GM12878 (cell line): ENCODE measurements around the gene RAB22A. TPM values are rescaled to one million over a fixed set of nuclear protein-coding genes. Genes with fewer than 3 reads are reported as not detected.

Source experiments
- ATAC-seq: fragments of 200-7000 bp; cut with Tn5 transposase; 3 replicates; pipeline ENCODE4 v1.9.1; 2020; ENCODE audit warnings: mild to moderate bottlenecking, moderate library complexity
- BruUV-seq: library from RNA; stranded (reverse); fragments of 400-500 nt; replicated peaks from 2 replicates; lab custom pipeline; 2021; lab: Mats Ljungman, UMichigan
- CTCF ChIA-PET: fragments of 300-600 bp; sonication (Branson Sonifier 250); formaldehyde crosslinking; extraction: SDS; loops from one replicate; lab custom pipeline; 2021; ENCODE audit warnings: inconsistent platforms; lab: Yijun Ruan, JAX
- POLR2A ChIA-PET: fragments of 350-600 bp; formaldehyde crosslinking; extraction: SDS; loops from one replicate; lab custom pipeline; 2021; ENCODE audit warnings: inconsistent platforms; lab: Charles Lee
- RAD21 ChIA-PET: fragments of 300-600 bp; sonication (Branson Sonifier 250); formaldehyde crosslinking; loops from one replicate; lab custom pipeline; 2023; ENCODE audit warnings: antibody characterized with exemption; ENCODE audit not compliant: unreplicated experiment; lab: Charles Lee
- SMC1A ChIA-PET: fragments of 300-600 bp; sonication (Branson Sonifier 250); formaldehyde crosslinking; loops from one replicate; lab custom pipeline; 2023; ENCODE audit not compliant: unreplicated experiment, uncharacterized antibody; lab: Charles Lee
- DNase-seq: peaks from one replicate; pipeline ENCODE4 v3.0.0-alpha.2; 2011; ENCODE audit warnings: low read depth, low spot score
- FAIRE-seq: peaks from 3 replicates; lab custom pipeline; 2011; peaks lifted over from hg19 to GRCh38; lab: Jason Lieb, UNC
- H2AFZ ChIP-seq: 2 replicates; pipeline ENCODE4 v1.6.0; 2011; ENCODE audit warnings: low read depth, low read length, control low read depth; ENCODE audit not compliant: control insufficient read depth
- H3K27ac ChIP-seq: 2 replicates; pipeline ENCODE4 v1.5.1; 2011; ENCODE audit warnings: control low read depth; ENCODE audit not compliant: control insufficient read depth, insufficient read depth
- H3K27me3 ChIP-seq, 2 experiments: replicated peaks in 1 of 2; 2 replicates each; pipeline versions ENCODE4 v1.6.0 to v1.6.1; 2011; ENCODE audit warnings: low read length in 1 of 2; ENCODE audit not compliant: control insufficient read depth in 2 of 2, insufficient read depth in 2 of 2
- H3K36me3 ChIP-seq, 2 experiments: 2 replicates each; pipeline ENCODE4 v1.5.1; 2011; ENCODE audit warnings: low read length in 1 of 2; ENCODE audit not compliant: control insufficient read depth in 2 of 2, insufficient read depth in 2 of 2
- H3K4me1 ChIP-seq: 2 replicates; pipeline ENCODE4 v1.6.1; 2011; ENCODE audit warnings: mild to moderate bottlenecking, low read length, moderate library complexity, mixed read lengths; ENCODE audit not compliant: control insufficient read depth, insufficient read depth
- H3K4me2 ChIP-seq: 2 replicates; pipeline ENCODE4 v1.6.0; 2011; ENCODE audit warnings: control low read depth; ENCODE audit not compliant: control insufficient read depth, insufficient read depth
- H3K4me3 ChIP-seq: fragments of 200-600 bp; sonication (generic); 2 replicates; pipeline ENCODE4 v1.5.1; 2016
- H3K79me2 ChIP-seq: 2 replicates; pipeline ENCODE4 v1.6.0; 2011; ENCODE audit warnings: low read length; ENCODE audit not compliant: control insufficient read depth, insufficient read depth
- H3K9ac ChIP-seq: 2 replicates; pipeline ENCODE4 v1.8.0; 2011; ENCODE audit warnings: low read length, control low read depth, mixed read lengths; ENCODE audit not compliant: control insufficient read depth, insufficient read depth
- H3K9me3 ChIP-seq: replicated peaks from 3 replicates; pipeline ENCODE4 v1.5.1; 2011; ENCODE audit warnings: mild to moderate bottlenecking, low read length; ENCODE audit not compliant: control insufficient read depth, insufficient read depth
- H4K20me1 ChIP-seq: 2 replicates; pipeline ENCODE4 v1.6.0; 2011; ENCODE audit not compliant: control insufficient read depth, insufficient read depth
- ATF3 ChIP-seq: IDR thresholded peaks from 2 replicates; pipeline ENCODE4 v1.6.1; 2011; ENCODE audit warnings: low read depth, mild to moderate bottlenecking, low read length, moderate library complexity, borderline replicate concordance; ENCODE audit errors: extremely low read depth
- NFXL1 ChIP-seq: fragments of 450-650 bp; IDR thresholded peaks from 2 replicates; pipeline ENCODE4 v1.6.1; 2017; ENCODE audit warnings: antibody characterized with exemption, mild to moderate bottlenecking, borderline replicate concordance
- POLR2AphosphoS2 ChIP-seq: IDR thresholded peaks from 2 replicates; pipeline ENCODE4 v1.6.1; 2011; ENCODE audit warnings: low read depth, mild to moderate bottlenecking, low read length, improper control_type of control experiment, moderate library complexity
- ZBTB33 ChIP-seq: fragments of 450-650 bp; IDR thresholded peaks from 2 replicates; pipeline ENCODE4 v1.6.1; 2017; ENCODE audit warnings: mild to moderate bottlenecking
- ZNF274 ChIP-seq: IDR thresholded peaks from one replicate; pipeline ENCODE4 v1.8.0; 2011; ENCODE audit not compliant: insufficient read length, insufficient read depth
- WGBS: methylation state at CpG from one replicate; pipeline ENCODE4 v1.1.6; 2016; ENCODE audit warnings: low lambda C conversion rate; ENCODE audit not compliant: insufficient replicate concordance, insufficient coverage; ENCODE audit errors: missing lambda C conversion rate; 5-methylcytosine and 5-hydroxymethylcytosine counted together
- in situ Hi-C: fragments of 300-500 bp; cut with MboI; formaldehyde crosslinking; loops from 9 replicates; pipeline ENCODE4 v1.14.3; 2018; ENCODE audit warnings: mixed read lengths
- intact Hi-C: fragments of 100-400 bp; cut with micrococcal nuclease; formaldehyde crosslinking; loops from one replicate; pipeline ENCODE4 v1.14.2; 2022; ENCODE audit not compliant: unreplicated experiment
- polyA plus RNA-seq, 11 experiments: library from polyadenylated mRNA; depleted of rRNA in 4 of 11; unstranded in 6 of 11; stranded (reverse) in 5 of 11; fragments of >200 nt; fragmentation: Nextera tagmentation in 4 of 11; fragmentation: Illumina TruSeq in 1 of 11; extraction: Ambion mirVana in 4 of 11; extraction: Trizol in 1 of 11; gene quantifications; 1 replicate in 1 of 11; 2 replicates in 10 of 11; pipeline versions ENCODE4 v1.2.1 to v1.2.3, GENCODE V29; 2011 to 2016; ENCODE audit warnings: inconsistent platforms in 2 of 11, missing spikeins in 2 of 11, low read depth in 1 of 11
- total RNA-seq, 4 experiments: library from RNA; depleted of rRNA in 3 of 4; stranded (reverse); fragments of >200 nt in 3 of 4; fragmentation: Illumina TruSeq in 1 of 4; extraction: Trizol in 1 of 4; gene quantifications; 2 replicates each; pipeline versions ENCODE4 v1.2.1 to v1.2.3, GENCODE V29; 2013 to 2021

Gene RAB22A
- total and polyA plus RNA-seq, 10 of the 15 experiments (the other 5 are each of a cell fraction or from before 2014, with no cell fraction given) = 2.7 to 12.0 (median 10.0) TPM

- Histone ChIP-seq H3K9ac (no peak overlapping the region), H3K4me3 (no peak overlapping the region), H3K4me1 (no peaks in the 10 kb centered on the region), H3K36me3 (no peaks in the 10 kb centered on the region; a peak in 1 of 4 replicates), H2AFZ (no peak overlapping the region), H4K20me1 (no peaks in the 10 kb centered on the region; the same call in 1 of the 2 replicates), H3K27ac (no peak overlapping the region), H3K4me2 (no peak overlapping the region), H3K9me3 (no peaks in the 10 kb centered on the region), H3K79me2 (peaks cover 15% of the 10 kb centered on the region), H3K27me3 (no peaks in the 10 kb centered on the region)
- intact Hi-C loops = no loop called here
- 97% methylated on average over 2 of the region's 2 CpGs for WGBS
- TF ChIP-seq POLR2AphosphoS2 = no peak
- POLR2A ChIA-PET = no interaction called here
- RAD21 ChIA-PET = no interaction called here
- no peak for DNase-seq
- in situ Hi-C loops = no loop called here
- no peak for ATAC-seq
- FAIRE-seq = no peak
- CTCF ChIA-PET = no interaction called here
- SMC1A ChIA-PET = no interaction called here
- no TSS peak for BruUV-seq
These were observed 16.4 kb downstream of the RAB22A start for GRCh38 chr20:58325912-58326311.

- DNase-seq = no peak
- ChIA-PET POLR2A (no interaction called here), SMC1A (no interaction called here), CTCF (no interaction called here), RAD21 (no interaction called here)
- H3K4me2 ChIP-seq = no peak overlapping the region
- BruUV-seq = no TSS peak
- no peaks in the 10 kb centered on the region; the same call in none of the 2 replicates for H4K20me1 ChIP-seq
- no peaks in the 10 kb centered on the region for H3K27me3 ChIP-seq
- no peak for FAIRE-seq
- peaks cover 2 to 4% of the 10 kb centered on the region in 2 experiments; a peak in 3 of 4 replicates for H3K36me3 ChIP-seq
- no peak overlapping the region for H2AFZ ChIP-seq
- H3K79me2 ChIP-seq = peaks cover 15% of the 10 kb centered on the region
- H3K4me1 ChIP-seq = no peaks in the 10 kb centered on the region
- H3K27ac ChIP-seq = no peak overlapping the region
- WGBS = 94% methylated on average over 2 of the region's 2 CpGs
- no peaks in the 10 kb centered on the region for H3K9me3 ChIP-seq
- no peak overlapping the region for H3K4me3 ChIP-seq
- intact Hi-C loops (no loop called here), in situ Hi-C loops (no loop called here)
- no peak for ATAC-seq
- H3K9ac ChIP-seq = no peak overlapping the region
- TF ChIP-seq ATF3 (no peak), NFXL1 (no peak), ZBTB33 (no peak), ZNF274 (no peak)
These were observed 17.7 kb downstream of the RAB22A start for GRCh38 chr20:58327211-58327610.
